ENCODE data around the gene KCNG4. TPM values are rescaled to one million over a fixed set of nuclear protein-coding genes. Genes with fewer than 3 reads are reported as not detected.
A peak's percentile ranks its signal among the peaks of the same experiment; 100 is the strongest.

KCNG4 gene
- polyA plus RNA-seq, 3 donors: not detected

GRCh38 chr16:84266451-84266850, 26.6 kb upstream of the KCNG4 start:
- Mint-ChIP-seq H3K27me3 (ENCODE audit: low read depth in 3 of 3) (peaks cover 0 to 15% (median 3%) of the 10 kb centered on the region in 3 donors), H3K4me1 (no peaks in the 10 kb centered on the region), H3K4me3 (no peak overlapping the region), H3K9me3 (peaks cover 0 to 7% (median 1%) of the 10 kb centered on the region in 7 donors), H3K27ac (peak overlapping the region in 1 of 7 donors; percentile 50), H3K36me3 (no peaks in the 10 kb centered on the region)
- Histone ChIP-seq H2AFZ (ENCODE audit: insufficient read depth, low read depth, low read length, poor library complexity, severe bottlenecking) (no peak overlapping the region), H3K9ac (ENCODE audit: insufficient read depth, low read length, poor library complexity, severe bottlenecking) (no peak overlapping the region), H3K36me3 (replicated peaks in 1 of 2; ENCODE audit: control insufficient read depth in 1 of 2, insufficient read depth in 2 of 2, low read length in 2 of 2) (no peaks in the 10 kb centered on the region), H3K27me3 (ENCODE audit: control insufficient read depth in 2 of 2, insufficient read depth in 2 of 2, low read length in 2 of 2) (no peaks in the 10 kb centered on the region), H3K4me1 (ENCODE audit: control insufficient read depth in 1 of 2, insufficient read depth in 2 of 2, low read length in 2 of 2) (no peaks in the 10 kb centered on the region), H3K4me3 (replicated peaks in 1 of 3; ENCODE audit: low read depth in 2 of 3, low read length in 3 of 3) (no peak overlapping the region), H3K79me2 (ENCODE audit: insufficient read depth, low read length) (no peaks in the 10 kb centered on the region), H3K4me2 (replicated peaks; ENCODE audit: extremely low read depth, low read length, poor library complexity, severe bottlenecking) (no peak overlapping the region), H3K9me3 (replicated peaks in 1 of 2; ENCODE audit: control insufficient read depth in 1 of 2, insufficient read depth in 1 of 2, low read length in 2 of 2) (no peaks in the 10 kb centered on the region), H3K27ac (ENCODE audit: low read depth in 1 of 2, low read length in 2 of 2) (no peak overlapping the region), H4K20me1 (ENCODE audit: insufficient read depth, low read length) (no peaks in the 10 kb centered on the region)
- intact Hi-C loops (cut with micrococcal nuclease): no loop called here
- TF ChIP-seq CTCF (IDR thresholded peaks at IDR 0.05): no peak
- DNase-seq: peak; percentile 21 to 58 (median 37)
- 59% methylated on average over 4 of the region's 4 CpGs for WGBS (ENCODE audit: insufficient coverage)

- Histone ChIP-seq H3K27ac (ENCODE audit: low read depth in 1 of 2, low read length in 2 of 2) (no peak overlapping the region), H3K4me2 (replicated peaks; ENCODE audit: extremely low read depth, low read length, poor library complexity, severe bottlenecking) (no peak overlapping the region), H3K9me3 (replicated peaks in 1 of 2; ENCODE audit: control insufficient read depth in 1 of 2, insufficient read depth in 1 of 2, low read length in 2 of 2) (no peaks in the 10 kb centered on the region), H3K9ac (ENCODE audit: insufficient read depth, low read length, poor library complexity, severe bottlenecking) (no peak overlapping the region), H4K20me1 (ENCODE audit: insufficient read depth, low read length) (no peaks in the 10 kb centered on the region), H2AFZ (ENCODE audit: insufficient read depth, low read depth, low read length, poor library complexity, severe bottlenecking) (no peak overlapping the region), H3K27me3 (ENCODE audit: control insufficient read depth in 2 of 2, insufficient read depth in 2 of 2, low read length in 2 of 2) (no peaks in the 10 kb centered on the region), H3K79me2 (ENCODE audit: insufficient read depth, low read length) (no peaks in the 10 kb centered on the region), H3K4me3 (replicated peaks in 1 of 3; ENCODE audit: low read depth in 2 of 3, low read length in 3 of 3) (no peak overlapping the region), H3K36me3 (replicated peaks in 1 of 2; ENCODE audit: control insufficient read depth in 1 of 2, insufficient read depth in 2 of 2, low read length in 2 of 2) (no peaks in the 10 kb centered on the region), H3K4me1 (ENCODE audit: control insufficient read depth in 1 of 2, insufficient read depth in 2 of 2, low read length in 2 of 2) (no peaks in the 10 kb centered on the region)
- Mint-ChIP-seq H3K9me3 (peaks cover 2 to 16% (median 6%) of the 10 kb centered on the region in 7 donors), H3K27me3 (ENCODE audit: low read depth in 3 of 3) (peaks cover 4 to 19% (median 6%) of the 10 kb centered on the region in 3 donors), H3K4me3 (no peak overlapping the region), H3K36me3 (no peaks in the 10 kb centered on the region), H3K4me1 (no peaks in the 10 kb centered on the region), H3K27ac (peak overlapping the region in 1 of 7 donors; percentile 6)
- no peak for DNase-seq
- TF ChIP-seq CTCF (IDR thresholded peaks at IDR 0.05): no peak
- intact Hi-C loops (cut with micrococcal nuclease): loop anchor here in 1 of 2 donors (2.0 kb wide), 1 partner anchor 50 kb away; no protein-coding TSS in a partner anchor
- no CpG with 5 or more reads among the region's 3 CpGs for WGBS (ENCODE audit: insufficient coverage)
Observed at GRCh38 chr16:84262939-84263338, 23.1 kb upstream of the KCNG4 start.
